22Rv1 (cell line): ENCODE measurements around the gene ZNF581.

Experiments
- ZFX ChIP-seq: fragments of 450-650 bp; IDR thresholded peaks from 2 replicates; pipeline ENCODE4 v1.6.1; 2017; ENCODE audit warnings: antibody characterized with exemption, borderline replicate concordance
- TF ChIP-seq, protein P1 (sequence below): fragments of 450-650 bp; IDR thresholded peaks from 2 replicates; pipeline ENCODE4 v1.5.1; 2017; ENCODE audit warnings: mild to moderate bottlenecking

- TF ChIP-seq, protein P1, sequence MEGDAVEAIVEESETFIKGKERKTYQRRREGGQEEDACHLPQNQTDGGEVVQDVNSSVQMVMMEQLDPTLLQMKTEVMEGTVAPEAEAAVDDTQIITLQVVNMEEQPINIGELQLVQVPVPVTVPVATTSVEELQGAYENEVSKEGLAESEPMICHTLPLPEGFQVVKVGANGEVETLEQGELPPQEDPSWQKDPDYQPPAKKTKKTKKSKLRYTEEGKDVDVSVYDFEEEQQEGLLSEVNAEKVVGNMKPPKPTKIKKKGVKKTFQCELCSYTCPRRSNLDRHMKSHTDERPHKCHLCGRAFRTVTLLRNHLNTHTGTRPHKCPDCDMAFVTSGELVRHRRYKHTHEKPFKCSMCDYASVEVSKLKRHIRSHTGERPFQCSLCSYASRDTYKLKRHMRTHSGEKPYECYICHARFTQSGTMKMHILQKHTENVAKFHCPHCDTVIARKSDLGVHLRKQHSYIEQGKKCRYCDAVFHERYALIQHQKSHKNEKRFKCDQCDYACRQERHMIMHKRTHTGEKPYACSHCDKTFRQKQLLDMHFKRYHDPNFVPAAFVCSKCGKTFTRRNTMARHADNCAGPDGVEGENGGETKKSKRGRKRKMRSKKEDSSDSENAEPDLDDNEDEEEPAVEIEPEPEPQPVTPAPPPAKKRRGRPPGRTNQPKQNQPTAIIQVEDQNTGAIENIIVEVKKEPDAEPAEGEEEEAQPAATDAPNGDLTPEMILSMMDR = no peak
- TF ChIP-seq ZFX = no peak
Measured at GRCh38 chr19:55655648-55656040, 12.2 kb downstream of the ZNF581 start.
